ENCODE results near the gene DUSP7.

DUSP7 gene

DNA sequence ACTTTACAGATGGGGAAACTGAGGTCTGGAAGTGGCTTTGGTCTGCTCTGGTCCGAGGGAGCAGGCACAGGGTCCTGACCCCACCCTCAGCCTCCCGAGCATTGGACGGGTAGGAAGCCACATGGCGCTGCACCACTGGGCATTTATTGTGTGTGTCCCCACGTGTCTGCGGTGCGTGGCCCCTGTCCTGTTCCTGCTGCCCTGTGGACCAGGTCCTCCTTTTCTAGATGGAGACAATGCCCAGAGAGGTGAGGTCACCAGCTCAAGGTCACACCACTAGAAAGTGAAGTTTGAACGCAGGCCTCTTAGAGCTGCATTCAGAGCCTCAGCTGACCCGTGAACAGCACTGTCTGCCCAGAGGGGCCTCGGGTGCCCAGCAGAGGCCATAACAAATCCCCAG is 26.8 kb downstream of the DUSP7 start:
- H3K4me1 ChIP-seq (ENCODE audit: control insufficient read depth in 1 of 2, insufficient read depth in 2 of 2, low read length in 2 of 2): no peaks in the 10 kb centered on the region
- H3K27ac ChIP-seq (ENCODE audit: low read depth, low read length): no peak overlapping the region
- no peaks in the 10 kb centered on the region for H3K36me3 ChIP-seq (ENCODE audit: control insufficient read depth in 1 of 2, insufficient read depth in 2 of 2, low read length in 2 of 2)
- no peaks in the 10 kb centered on the region for H3K9me3 ChIP-seq (ENCODE audit: control insufficient read depth in 1 of 2, low read length in 2 of 2)
- H3K9ac ChIP-seq (ENCODE audit: low read depth in 1 of 2, low read length in 2 of 2): no peak overlapping the region
- no peak overlapping the region for H3K4me3 ChIP-seq (ENCODE audit: low read depth in 1 of 2, low read length in 2 of 2)
- H3K27me3 ChIP-seq (ENCODE audit: control insufficient read depth in 1 of 2, insufficient read depth in 2 of 2, low read length in 2 of 2): no peaks in the 10 kb centered on the region

DNA sequence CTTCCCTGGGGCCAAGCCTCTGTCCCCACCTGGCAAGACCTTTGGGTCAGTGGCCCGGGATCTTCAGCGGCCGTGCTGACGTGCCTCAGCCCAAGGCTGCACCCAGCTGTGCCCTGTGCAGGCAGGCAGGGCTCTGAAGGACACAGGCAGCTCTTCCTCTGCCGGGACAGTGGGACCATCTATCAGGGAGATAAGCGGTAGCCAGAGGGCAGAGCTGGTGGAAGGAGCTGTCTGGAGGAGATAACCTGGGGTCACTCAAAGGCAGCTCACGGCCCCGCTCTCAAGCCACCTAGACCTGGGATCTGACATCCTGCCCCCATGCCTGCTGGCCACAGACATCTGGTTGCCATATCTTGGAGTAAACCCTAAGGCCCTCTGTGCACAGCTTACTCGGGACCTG is 27.3 kb downstream of the DUSP7 start:
- Histone ChIP-seq H3K27ac (ENCODE audit: low read depth, low read length) (no peak overlapping the region), H3K27me3 (ENCODE audit: control insufficient read depth in 1 of 2, insufficient read depth in 2 of 2, low read length in 2 of 2) (no peaks in the 10 kb centered on the region), H3K9ac (ENCODE audit: low read depth in 1 of 2, low read length in 2 of 2) (no peak overlapping the region), H3K4me3 (ENCODE audit: low read depth in 1 of 2, low read length in 2 of 2) (no peak overlapping the region), H3K36me3 (ENCODE audit: control insufficient read depth in 1 of 2, insufficient read depth in 2 of 2, low read length in 2 of 2) (no peaks in the 10 kb centered on the region), H3K4me1 (ENCODE audit: control insufficient read depth in 1 of 2, insufficient read depth in 2 of 2, low read length in 2 of 2) (no peaks in the 10 kb centered on the region), H3K9me3 (ENCODE audit: control insufficient read depth in 1 of 2, low read length in 2 of 2) (no peaks in the 10 kb centered on the region)

DNA sequence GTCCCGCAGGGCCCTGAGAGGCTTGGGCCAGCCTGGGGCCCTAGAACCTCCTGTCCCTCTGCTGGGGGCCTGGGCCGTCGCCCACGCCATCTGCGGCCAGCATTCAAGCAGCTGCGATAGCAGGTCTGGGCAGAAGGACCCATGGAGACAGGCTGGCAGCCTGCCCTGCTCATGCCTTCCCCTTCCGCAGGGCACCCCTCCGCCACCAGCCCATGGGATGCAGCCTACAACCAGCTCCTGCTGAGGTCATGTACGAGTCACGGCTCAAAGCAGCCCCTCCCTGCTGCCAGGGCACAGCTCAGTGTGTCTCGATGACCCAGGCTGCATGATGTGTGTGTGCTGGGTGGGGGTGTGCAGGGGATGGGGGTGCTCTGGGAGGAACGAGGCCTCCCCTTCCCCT is 27.8 kb downstream of the DUSP7 start:
- H3K27me3 ChIP-seq (ENCODE audit: control insufficient read depth in 1 of 2, insufficient read depth in 2 of 2, low read length in 2 of 2): no peaks in the 10 kb centered on the region
- H3K27ac ChIP-seq (ENCODE audit: low read depth, low read length): no peak overlapping the region
- H3K4me3 ChIP-seq (ENCODE audit: low read depth in 1 of 2, low read length in 2 of 2): no peak overlapping the region
- H3K4me1 ChIP-seq (ENCODE audit: control insufficient read depth in 1 of 2, insufficient read depth in 2 of 2, low read length in 2 of 2): no peaks in the 10 kb centered on the region
- H3K9me3 ChIP-seq (ENCODE audit: control insufficient read depth in 1 of 2, low read length in 2 of 2): no peaks in the 10 kb centered on the region
- no peaks in the 10 kb centered on the region for H3K36me3 ChIP-seq (ENCODE audit: control insufficient read depth in 1 of 2, insufficient read depth in 2 of 2, low read length in 2 of 2)
- H3K9ac ChIP-seq (ENCODE audit: low read depth in 1 of 2, low read length in 2 of 2): no peak overlapping the region

DNA sequence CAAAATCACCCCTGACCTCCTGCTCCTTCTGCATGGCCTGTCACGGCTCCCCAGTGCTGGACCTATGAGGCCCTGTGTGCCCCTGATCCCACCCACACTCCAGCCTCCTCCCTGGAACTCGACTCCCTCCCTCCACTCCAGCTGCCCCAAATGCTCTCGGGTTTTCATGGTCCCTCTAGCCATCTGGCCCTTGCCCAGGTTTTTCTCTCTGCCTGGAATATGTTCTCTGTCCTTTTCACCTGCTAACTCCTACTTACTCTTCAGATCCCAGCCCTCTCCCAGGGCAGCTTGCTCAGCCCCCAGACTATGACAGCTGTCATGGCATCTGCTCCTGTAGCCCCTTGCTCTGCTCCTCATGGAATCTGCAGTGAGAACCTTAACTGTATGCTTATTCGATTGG is 30.3 kb downstream of the DUSP7 start:
- no peak overlapping the region for H3K9ac ChIP-seq (ENCODE audit: low read depth in 1 of 2, low read length in 2 of 2)
- no peak overlapping the region for H3K27ac ChIP-seq (ENCODE audit: low read depth, low read length)
- peaks cover 0 to 2% of the 10 kb centered on the region in 2 donors for H3K27me3 ChIP-seq (ENCODE audit: control insufficient read depth in 1 of 2, insufficient read depth in 2 of 2, low read length in 2 of 2)
- H3K36me3 ChIP-seq (ENCODE audit: control insufficient read depth in 1 of 2, insufficient read depth in 2 of 2, low read length in 2 of 2): no peaks in the 10 kb centered on the region
- no peaks in the 10 kb centered on the region for H3K4me1 ChIP-seq (ENCODE audit: control insufficient read depth in 1 of 2, insufficient read depth in 2 of 2, low read length in 2 of 2)
- H3K4me3 ChIP-seq (ENCODE audit: low read depth in 1 of 2, low read length in 2 of 2): no peak overlapping the region
- H3K9me3 ChIP-seq (ENCODE audit: control insufficient read depth in 1 of 2, low read length in 2 of 2): no peaks in the 10 kb centered on the region

DNA sequence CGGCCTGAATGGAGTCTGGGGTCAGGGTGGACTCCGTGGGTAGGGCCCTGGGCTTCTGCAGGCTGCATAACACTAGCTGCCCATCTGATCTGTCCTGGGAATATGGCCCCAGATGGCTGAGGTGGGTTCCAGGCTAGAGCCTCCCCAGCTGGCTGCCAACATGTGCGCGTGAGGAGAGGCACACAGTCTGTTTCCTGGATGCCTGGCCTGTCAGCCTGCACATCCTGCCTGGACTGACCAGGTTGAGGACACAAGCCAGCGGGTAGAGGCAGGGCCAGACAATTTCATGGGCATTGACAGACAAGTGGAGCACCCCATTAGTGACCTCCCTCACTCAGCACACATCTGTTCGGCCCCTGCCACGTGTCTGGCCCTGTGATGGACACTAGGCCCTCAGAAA is 30.9 kb downstream of the DUSP7 start:
- peaks cover 0 to 2% of the 10 kb centered on the region in 2 donors for H3K27me3 ChIP-seq (ENCODE audit: control insufficient read depth in 1 of 2, insufficient read depth in 2 of 2, low read length in 2 of 2)
- H3K9me3 ChIP-seq (ENCODE audit: control insufficient read depth in 1 of 2, low read length in 2 of 2): no peaks in the 10 kb centered on the region
- no peaks in the 10 kb centered on the region for H3K4me1 ChIP-seq (ENCODE audit: control insufficient read depth in 1 of 2, insufficient read depth in 2 of 2, low read length in 2 of 2)
- H3K27ac ChIP-seq (ENCODE audit: low read depth, low read length): no peak overlapping the region
- H3K4me3 ChIP-seq (ENCODE audit: low read depth in 1 of 2, low read length in 2 of 2): no peak overlapping the region
- no peak overlapping the region for H3K9ac ChIP-seq (ENCODE audit: low read depth in 1 of 2, low read length in 2 of 2)
- H3K36me3 ChIP-seq (ENCODE audit: control insufficient read depth in 1 of 2, insufficient read depth in 2 of 2, low read length in 2 of 2): no peaks in the 10 kb centered on the region

DNA sequence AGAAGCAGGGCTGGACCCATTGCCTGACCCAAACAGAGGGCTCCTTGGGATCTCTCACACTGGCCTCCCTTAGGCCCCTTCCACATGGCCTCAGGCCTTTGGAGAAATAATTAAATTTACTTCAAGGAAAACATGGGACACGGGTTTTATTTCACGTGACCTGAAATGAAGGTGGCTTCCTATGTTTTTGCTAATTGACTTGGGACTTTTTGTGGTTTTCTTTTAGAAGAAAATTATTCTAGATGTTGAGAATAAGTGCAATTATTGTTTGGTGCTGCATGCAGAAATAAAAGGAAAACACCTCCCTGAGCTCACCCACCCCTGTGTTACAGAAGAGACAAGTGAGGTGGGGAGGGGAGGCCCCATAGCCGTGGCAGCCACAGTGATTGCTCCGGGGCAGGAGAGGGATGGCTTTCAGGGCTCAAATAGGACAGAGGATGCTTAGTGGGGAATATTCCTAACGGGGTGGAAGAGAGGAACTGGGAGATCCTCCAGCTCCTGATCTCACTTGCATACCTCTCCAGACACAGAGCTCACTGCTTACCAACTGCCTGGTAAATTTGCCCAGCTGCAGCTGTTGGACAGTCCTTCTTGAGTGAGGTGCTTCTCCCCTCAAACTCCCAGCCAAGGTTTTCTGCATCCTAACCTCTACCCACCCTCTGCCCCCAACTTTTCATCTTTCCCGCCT is 31.5 kb downstream of the DUSP7 start:
- no peak overlapping the region for H3K27ac ChIP-seq (ENCODE audit: low read depth, low read length)
- H3K4me1 ChIP-seq (ENCODE audit: control insufficient read depth in 1 of 2, insufficient read depth in 2 of 2, low read length in 2 of 2): no peaks in the 10 kb centered on the region
- no peak overlapping the region for H3K4me3 ChIP-seq (ENCODE audit: low read depth in 1 of 2, low read length in 2 of 2)
- H3K9me3 ChIP-seq (ENCODE audit: control insufficient read depth in 1 of 2, low read length in 2 of 2): no peaks in the 10 kb centered on the region
- no peak overlapping the region for H3K9ac ChIP-seq (ENCODE audit: low read depth in 1 of 2, low read length in 2 of 2)
- H3K27me3 ChIP-seq (ENCODE audit: control insufficient read depth in 1 of 2, insufficient read depth in 2 of 2, low read length in 2 of 2): peaks cover 0 to 2% of the 10 kb centered on the region in 2 donors
- no peaks in the 10 kb centered on the region for H3K36me3 ChIP-seq (ENCODE audit: control insufficient read depth in 1 of 2, insufficient read depth in 2 of 2, low read length in 2 of 2)

DNA sequence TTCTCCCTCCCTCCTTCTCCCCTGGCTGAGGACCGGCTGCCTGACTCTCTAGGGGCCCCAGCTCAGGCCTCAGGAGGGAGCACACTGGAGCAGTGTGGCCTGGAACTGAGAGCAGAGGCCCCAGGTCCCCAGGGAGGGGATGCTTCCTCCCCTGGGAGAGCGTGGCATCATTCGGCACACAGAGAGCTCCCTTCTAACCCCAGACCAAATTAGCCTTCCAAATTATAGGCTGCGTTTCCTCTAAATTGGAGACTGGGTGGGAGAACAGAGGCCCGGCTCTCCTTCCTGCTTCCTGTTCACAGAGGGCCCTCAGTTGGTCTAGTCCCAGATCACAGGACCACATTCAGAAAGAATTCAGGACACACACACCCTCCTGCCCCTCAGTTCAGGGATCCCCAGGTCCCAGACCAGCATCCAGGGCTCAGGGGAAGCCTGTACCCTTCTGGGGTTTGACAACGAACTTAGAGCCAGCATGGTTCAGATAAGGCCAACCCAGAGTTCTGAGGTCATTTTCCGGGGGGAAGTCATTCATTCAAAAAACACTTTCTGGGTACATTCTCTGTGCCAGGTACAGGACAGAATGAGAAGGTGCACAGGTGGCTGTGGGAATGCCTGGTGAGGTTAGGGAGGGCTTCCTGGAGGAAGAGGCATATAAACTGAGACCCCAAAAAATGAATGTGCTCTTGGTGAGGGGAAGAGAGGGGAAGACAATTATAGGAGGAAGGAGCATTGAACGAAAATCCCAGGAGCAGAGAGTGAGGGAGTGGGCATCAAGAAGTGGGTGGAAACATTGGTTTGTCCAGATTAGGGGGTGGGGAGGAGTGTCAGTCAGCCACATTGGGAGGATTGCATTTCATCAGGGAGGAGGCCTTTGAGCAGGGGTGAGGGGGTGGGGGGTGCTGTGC is 32.3 kb downstream of the DUSP7 start:
- Histone ChIP-seq H3K4me3 (ENCODE audit: low read depth in 1 of 2, low read length in 2 of 2) (no peak overlapping the region), H3K36me3 (ENCODE audit: control insufficient read depth in 1 of 2, insufficient read depth in 2 of 2, low read length in 2 of 2) (no peaks in the 10 kb centered on the region), H3K9me3 (ENCODE audit: control insufficient read depth in 1 of 2, low read length in 2 of 2) (no peaks in the 10 kb centered on the region), H3K9ac (ENCODE audit: low read depth in 1 of 2, low read length in 2 of 2) (no peak overlapping the region), H3K4me1 (ENCODE audit: control insufficient read depth in 1 of 2, insufficient read depth in 2 of 2, low read length in 2 of 2) (no peaks in the 10 kb centered on the region), H3K27me3 (ENCODE audit: control insufficient read depth in 1 of 2, insufficient read depth in 2 of 2, low read length in 2 of 2) (peaks cover 0 to 2% of the 10 kb centered on the region in 2 donors), H3K27ac (ENCODE audit: low read depth, low read length) (no peak overlapping the region)

DNA sequence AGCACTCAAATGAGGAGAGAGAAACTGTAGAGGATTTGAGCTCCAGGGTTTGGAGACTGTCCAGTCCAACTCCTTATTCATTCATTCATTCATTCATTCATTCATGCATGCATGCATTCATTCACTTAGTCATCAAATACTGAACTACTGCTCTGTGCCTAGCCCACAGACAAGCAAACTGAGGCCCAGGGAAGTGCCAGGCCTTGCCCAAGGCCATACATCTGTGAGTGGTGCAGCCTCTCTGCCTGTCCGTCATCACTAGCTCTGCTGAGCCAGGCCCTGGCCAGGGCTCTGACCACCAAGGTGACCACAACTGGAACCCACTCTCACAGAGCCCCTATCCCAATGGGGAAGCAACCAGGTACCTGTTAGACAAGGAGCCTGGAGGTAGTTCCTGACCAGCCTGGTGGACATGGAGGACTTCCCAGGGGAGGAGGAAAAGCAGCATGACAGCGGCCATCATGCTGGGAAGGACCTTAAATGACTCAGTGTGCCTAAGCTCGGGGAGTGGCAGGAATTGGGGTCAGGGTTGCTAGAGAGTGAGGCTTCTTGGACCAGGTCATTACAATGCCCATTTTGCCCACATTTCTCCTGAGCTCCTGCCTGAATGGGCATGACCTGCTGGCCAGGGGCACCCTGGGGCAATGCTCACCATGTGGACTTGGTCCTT is 33.1 kb downstream of the DUSP7 start:
- Histone ChIP-seq H3K9ac (ENCODE audit: low read depth in 1 of 2, low read length in 2 of 2) (no peak overlapping the region), H3K4me3 (ENCODE audit: low read depth in 1 of 2, low read length in 2 of 2) (no peak overlapping the region), H3K4me1 (ENCODE audit: control insufficient read depth in 1 of 2, insufficient read depth in 2 of 2, low read length in 2 of 2) (no peaks in the 10 kb centered on the region)

DNA sequence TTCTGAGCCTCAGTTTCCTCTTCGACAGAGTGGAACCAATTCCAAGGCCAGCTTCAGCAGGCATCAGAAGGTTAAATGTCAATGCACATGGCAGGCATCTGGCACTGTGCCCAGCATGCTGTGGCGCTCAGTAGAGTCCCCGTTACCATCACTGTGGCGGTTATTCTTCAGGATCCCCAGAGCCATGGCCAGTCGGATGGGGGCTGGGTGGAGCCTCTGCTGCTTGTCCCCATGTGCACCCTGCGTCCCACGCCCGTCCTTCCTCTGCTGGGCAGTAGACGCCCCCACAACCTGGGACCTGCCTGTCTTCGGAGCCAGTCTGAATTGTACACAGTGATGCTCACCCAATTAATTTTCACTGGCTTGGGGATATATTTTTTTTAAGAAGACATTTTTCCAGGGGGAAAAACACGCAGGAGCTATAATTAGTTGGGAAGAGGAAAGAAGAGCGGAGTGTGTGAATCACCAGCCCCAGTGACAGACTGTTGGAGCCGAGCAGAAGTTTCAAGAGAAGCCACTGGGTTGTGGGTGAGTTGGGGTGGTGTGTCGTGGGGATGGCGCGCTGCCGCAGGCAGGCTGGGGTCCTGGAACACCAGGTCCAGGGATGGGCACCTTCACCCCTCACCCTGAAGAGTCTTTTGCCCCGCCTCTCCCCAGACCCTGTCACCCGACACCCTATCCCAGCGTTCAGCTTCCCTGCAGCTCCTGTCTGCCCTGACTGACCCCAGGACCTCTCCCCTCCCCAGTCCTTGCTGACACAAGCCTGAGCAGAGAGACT is 33.9 kb downstream of the DUSP7 start:
- Histone ChIP-seq H3K36me3 (ENCODE audit: control insufficient read depth in 1 of 2, insufficient read depth in 2 of 2, low read length in 2 of 2) (no peaks in the 10 kb centered on the region), H3K4me3 (ENCODE audit: low read depth in 1 of 2, low read length in 2 of 2) (no peak overlapping the region), H3K9ac (ENCODE audit: low read depth in 1 of 2, low read length in 2 of 2) (no peak overlapping the region), H3K27ac (ENCODE audit: low read depth, low read length) (no peak overlapping the region), H3K9me3 (ENCODE audit: control insufficient read depth in 1 of 2, low read length in 2 of 2) (no peaks in the 10 kb centered on the region), H3K4me1 (ENCODE audit: control insufficient read depth in 1 of 2, insufficient read depth in 2 of 2, low read length in 2 of 2) (no peaks in the 10 kb centered on the region), H3K27me3 (ENCODE audit: control insufficient read depth in 1 of 2, insufficient read depth in 2 of 2, low read length in 2 of 2) (peaks cover 0 to 2% of the 10 kb centered on the region in 2 donors)

More for the DNA sequence above, 33.1 kb downstream of the DUSP7 start:
- Histone ChIP-seq H3K27me3 (ENCODE audit: control insufficient read depth in 1 of 2, insufficient read depth in 2 of 2, low read length in 2 of 2) (peaks cover 0 to 2% of the 10 kb centered on the region in 2 donors), H3K36me3 (ENCODE audit: control insufficient read depth in 1 of 2, insufficient read depth in 2 of 2, low read length in 2 of 2) (no peaks in the 10 kb centered on the region), H3K9me3 (ENCODE audit: control insufficient read depth in 1 of 2, low read length in 2 of 2) (no peaks in the 10 kb centered on the region), H3K27ac (ENCODE audit: low read depth, low read length) (no peak overlapping the region)

Data from duodenal mucosa (tissue), 2 donors.